Stimulated activated CD8-positive, alpha-beta memory T cell treated with anti-CD3 and anti-CD28 coated beads, Interleukin-2, amount 100 ng/mL, for 1 hour (primary cell): ENCODE data around the gene RAB3D.
"Not testable (repeated sequence)": the region's sequence is repeated elsewhere in the genome, so short reads cannot be mapped to it uniquely, and the experiment has no call there.

Experiments
- DNase-seq, 2 donors: peaks; one replicate each; pipeline ENCODE4 v3.0.0-alpha.2; 2020; ENCODE audit warnings: low read depth in 2 of 2

The RAB3D gene

GRCh38 chr19:11338121-11338520 is 1.3 kb downstream of the RAB3D start:
- DNase-seq = no peak

GRCh38 chr19:11337080-11337479 is 2.4 kb downstream of the RAB3D start:
- DNase-seq = no peak

GRCh38 chr19:11335449-11336146 is 3.9 kb downstream of the RAB3D start:
- DNase-seq = no peak

GRCh38 chr19:11333838-11334237 is 5.6 kb downstream of the RAB3D start:
- not testable (repeated sequence) for DNase-seq

- DNase-seq = no peak
Measured at GRCh38 chr19:11332822-11333221, 6.6 kb downstream of the RAB3D start.

GRCh38 chr19:11331502-11331901 is 8.0 kb downstream of the RAB3D start:
- no peak for DNase-seq

GRCh38 chr19:11330127-11330526 is 9.3 kb downstream of the RAB3D start:
- DNase-seq = no peak

GRCh38 chr19:11325544-11325943 is 13.9 kb downstream of the RAB3D start:
- DNase-seq = no peak

- DNase-seq = no peak
Measured at GRCh38 chr19:11324748-11325389, 14.6 kb downstream of the RAB3D start.

- no peak for DNase-seq
Measured at GRCh38 chr19:11324079-11324661, 15.3 kb downstream of the RAB3D start.

- no peak for DNase-seq
Measured at GRCh38 chr19:11323601-11324078, 15.8 kb downstream of the RAB3D start.

- no peak for DNase-seq
Measured at GRCh38 chr19:11322269-11323024, 17.0 kb downstream of the RAB3D start.

GRCh38 chr19:11321191-11322126 is 18.0 kb downstream of the RAB3D start:
- no peak for DNase-seq

GRCh38 chr19:11320278-11320995 is 19.0 kb downstream of the RAB3D start:
- not testable (repeated sequence) for DNase-seq

- DNase-seq = no peak
Measured at GRCh38 chr19:11306337-11306736, 33.1 kb downstream of the RAB3D start.

- DNase-seq = no peak
Measured at GRCh38 chr19:11304936-11305335, 34.5 kb downstream of the RAB3D start.

- DNase-seq = no peak
Measured at GRCh38 chr19:11300811-11301120, 38.7 kb downstream of the RAB3D start.

GRCh38 chr19:11299946-11300810 is 39.3 kb downstream of the RAB3D start:
- no peak for DNase-seq

- DNase-seq = no peak
Measured at GRCh38 chr19:11296264-11296663, 43.2 kb downstream of the RAB3D start.
